MCF 10A (cell line): ENCODE results near the gene WWC2. TPM values are rescaled to one million over a fixed set of nuclear protein-coding genes. Genes with fewer than 3 reads are reported as not detected.

Experiments used
- BruUV-seq: library from RNA; stranded (reverse); fragments of 400-500 nt; replicated peaks from 2 replicates; lab custom pipeline; 2021; lab: Mats Ljungman, UMichigan
- CTCF ChIA-PET: fragments of 300-600 bp; sonication (Branson Sonifier 250); formaldehyde crosslinking; extraction: SDS; loops from one replicate; lab custom pipeline; 2021; ENCODE audit warnings: antibody characterized with exemption, inconsistent platforms; lab: Yijun Ruan, JAX
- POLR2A ChIA-PET: fragments of 300-600, 350-650 bp; sonication (Branson Sonifier 250); formaldehyde crosslinking; extraction: SDS; loops from one replicate; lab custom pipeline; 2020; ENCODE audit warnings: antibody characterized with exemption, inconsistent platforms; lab: Yijun Ruan, JAX
- DNase-seq: peaks from one replicate; pipeline ENCODE4 v3.0.0-alpha.2; 2018; ENCODE audit not compliant: unreplicated experiment
- H3K27ac Mint-ChIP-seq: one replicate; pipeline ENCODE4 v1.8.0; 2022; ENCODE audit warnings: mild to moderate bottlenecking, low read depth, mixed read lengths; ENCODE audit not compliant: unreplicated experiment
- H3K27me3 Mint-ChIP-seq: one replicate; pipeline ENCODE4 v1.8.0; 2022; ENCODE audit warnings: mixed read lengths; ENCODE audit not compliant: insufficient read depth, unreplicated experiment
- H3K36me3 Mint-ChIP-seq: one replicate; pipeline ENCODE4 v1.8.0; 2022; ENCODE audit warnings: mild to moderate bottlenecking, moderate library complexity, mixed read lengths; ENCODE audit not compliant: insufficient read depth, unreplicated experiment
- H3K4me1 Mint-ChIP-seq: one replicate; pipeline ENCODE4 v1.8.0; 2022; ENCODE audit warnings: mixed read lengths; ENCODE audit not compliant: insufficient read depth, unreplicated experiment
- H3K4me3 Mint-ChIP-seq: one replicate; pipeline ENCODE4 v1.8.0; 2022; ENCODE audit warnings: mild to moderate bottlenecking, moderate library complexity, mixed read lengths; ENCODE audit not compliant: unreplicated experiment
- H3K9me3 Mint-ChIP-seq: one replicate; pipeline ENCODE4 v1.8.0; 2022; ENCODE audit warnings: mixed read lengths; ENCODE audit not compliant: unreplicated experiment
- intact Hi-C: fragments of 100-400 bp; cut with micrococcal nuclease; formaldehyde crosslinking; loops from 2 replicates; pipeline ENCODE4 v1.14.1; 2022
- total RNA-seq: library from RNA; stranded (reverse); gene quantifications from 2 replicates; pipeline ENCODE4 v1.2.3, GENCODE V29; 2022
- TF ChIP-seq, protein P1 (sequence below): fragments of 200-600 bp; IDR thresholded peaks from one replicate; pipeline ENCODE4 v1.8.0; 2022; ENCODE audit warnings: antibody characterized with exemption, mild to moderate bottlenecking; ENCODE audit not compliant: unreplicated experiment

Gene WWC2
- total RNA-seq, 1 experiment from 2014 or later: 42.4 TPM

DNA sequence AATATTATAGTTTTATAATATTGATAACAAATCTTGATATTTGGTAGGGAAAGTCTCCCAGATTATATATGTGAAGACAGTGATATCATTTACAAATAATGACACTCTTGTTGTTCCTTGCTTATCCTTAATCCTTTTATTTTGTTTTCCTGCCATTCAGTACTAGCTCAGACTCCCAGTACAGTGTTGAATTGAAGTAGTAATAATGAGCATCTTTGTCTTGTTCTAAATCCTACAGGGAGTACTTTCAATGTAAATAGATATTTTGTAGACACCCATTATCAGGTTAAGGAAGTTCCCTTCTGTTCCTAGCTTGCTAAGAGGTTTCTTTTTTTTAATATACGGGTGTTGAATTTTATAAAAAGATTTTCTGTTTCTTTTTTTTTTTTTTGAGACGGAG is 33.0 kb downstream of the WWC2 start:
- Mint-ChIP-seq H3K9me3 (no peaks in the 10 kb centered on the region), H3K27ac (no peak overlapping the region), H3K4me1 (peaks cover 50% of the 10 kb centered on the region), H3K4me3 (no peak overlapping the region), H3K36me3 (no peaks in the 10 kb centered on the region), H3K27me3 (no peaks in the 10 kb centered on the region)
- CTCF ChIA-PET: interaction anchor here (0.6 to 1.4 kb wide), 3 partner anchors 31 to 124 kb away, joined by 3 to 4 read pairs (median 4); no protein-coding TSS in a partner anchor
- TF ChIP-seq, protein P1, sequence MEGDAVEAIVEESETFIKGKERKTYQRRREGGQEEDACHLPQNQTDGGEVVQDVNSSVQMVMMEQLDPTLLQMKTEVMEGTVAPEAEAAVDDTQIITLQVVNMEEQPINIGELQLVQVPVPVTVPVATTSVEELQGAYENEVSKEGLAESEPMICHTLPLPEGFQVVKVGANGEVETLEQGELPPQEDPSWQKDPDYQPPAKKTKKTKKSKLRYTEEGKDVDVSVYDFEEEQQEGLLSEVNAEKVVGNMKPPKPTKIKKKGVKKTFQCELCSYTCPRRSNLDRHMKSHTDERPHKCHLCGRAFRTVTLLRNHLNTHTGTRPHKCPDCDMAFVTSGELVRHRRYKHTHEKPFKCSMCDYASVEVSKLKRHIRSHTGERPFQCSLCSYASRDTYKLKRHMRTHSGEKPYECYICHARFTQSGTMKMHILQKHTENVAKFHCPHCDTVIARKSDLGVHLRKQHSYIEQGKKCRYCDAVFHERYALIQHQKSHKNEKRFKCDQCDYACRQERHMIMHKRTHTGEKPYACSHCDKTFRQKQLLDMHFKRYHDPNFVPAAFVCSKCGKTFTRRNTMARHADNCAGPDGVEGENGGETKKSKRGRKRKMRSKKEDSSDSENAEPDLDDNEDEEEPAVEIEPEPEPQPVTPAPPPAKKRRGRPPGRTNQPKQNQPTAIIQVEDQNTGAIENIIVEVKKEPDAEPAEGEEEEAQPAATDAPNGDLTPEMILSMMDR: no peak
- BruUV-seq: no TSS peak
- POLR2A ChIA-PET: interaction anchor here (0.6 to 2.9 kb wide), 3 partner anchors 12 to 32 kb away, joined by 4 to 30 read pairs (median 5); partner anchors contain the start of gene WWC2
- no peak for DNase-seq
- intact Hi-C loops: no loop called here

DNA sequence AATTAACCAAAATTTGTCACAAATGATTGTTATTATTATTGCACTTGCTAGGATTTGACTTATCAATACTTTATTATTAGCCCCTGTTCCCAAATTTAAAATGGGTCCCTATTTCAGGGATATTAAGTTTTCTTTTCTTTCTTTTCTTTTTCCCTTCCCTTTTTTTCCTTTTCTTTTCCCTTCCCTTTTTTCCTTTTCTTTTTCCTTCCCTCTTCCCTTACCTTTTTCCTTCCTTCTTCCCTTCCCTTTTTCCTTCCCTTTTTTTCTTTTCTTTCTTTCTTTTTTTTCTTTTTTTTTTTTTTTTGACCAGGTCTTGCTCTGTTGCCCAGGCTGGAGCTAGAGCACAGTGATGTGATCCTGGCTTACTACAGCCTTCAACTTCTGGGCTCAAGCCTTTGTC is 33.8 kb downstream of the WWC2 start:
- ChIA-PET CTCF (no interaction called here), POLR2A (interaction anchor here (2.9 kb wide), 1 partner anchor 33 kb away, joined by 30 read pairs; the partner anchor contains the start of gene WWC2)
- DNase-seq: no peak
- BruUV-seq: no TSS peak
- H3K27ac Mint-ChIP-seq: peak overlapping the region; percentile 62
- TF ChIP-seq, protein P1: no peak
- H3K27me3 Mint-ChIP-seq: no peaks in the 10 kb centered on the region
- H3K4me3 Mint-ChIP-seq: no peak overlapping the region
- intact Hi-C loops: no loop called here
- no peaks in the 10 kb centered on the region for H3K36me3 Mint-ChIP-seq
- H3K9me3 Mint-ChIP-seq: no peaks in the 10 kb centered on the region
- peaks cover 50% of the 10 kb centered on the region for H3K4me1 Mint-ChIP-seq

DNA sequence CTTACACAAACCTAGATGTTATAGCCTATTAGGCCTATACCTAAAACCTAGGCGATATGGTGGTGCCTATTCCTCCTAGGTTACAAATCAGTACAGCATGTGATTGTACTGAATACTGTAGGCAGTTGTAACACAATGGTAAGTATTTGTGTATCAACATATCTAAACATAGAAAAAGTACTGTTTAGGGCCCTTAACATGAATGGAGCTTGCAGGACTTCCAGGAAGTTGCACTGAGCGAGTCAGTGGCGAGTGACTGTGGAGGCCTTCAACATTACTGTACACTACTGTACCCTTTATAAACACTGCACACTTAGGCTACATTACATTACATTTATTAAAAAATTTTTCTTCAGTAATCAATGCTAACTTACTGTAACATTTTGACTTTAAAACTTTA is 37.8 kb downstream of the WWC2 start:
- no peaks in the 10 kb centered on the region for H3K36me3 Mint-ChIP-seq
- no TSS peak for BruUV-seq
- no peak for DNase-seq
- H3K27me3 Mint-ChIP-seq: no peaks in the 10 kb centered on the region
- no peak overlapping the region for H3K27ac Mint-ChIP-seq
- H3K4me1 Mint-ChIP-seq: peaks cover 33% of the 10 kb centered on the region
- H3K4me3 Mint-ChIP-seq: no peak overlapping the region
- intact Hi-C loops: no loop called here
- H3K9me3 Mint-ChIP-seq: no peaks in the 10 kb centered on the region
- ChIA-PET POLR2A (interaction anchor here (0.9 to 2.6 kb wide), 3 partner anchors 8 to 36 kb away, joined by 3 to 11 read pairs (median 4); no protein-coding TSS in a partner anchor), CTCF (interaction anchor here (0.6 to 2.3 kb wide), 8 partner anchors 15 to 1131 kb away, joined by 3 to 8 read pairs (median 5); no protein-coding TSS in a partner anchor)
- TF ChIP-seq, protein P1: no peak

DNA sequence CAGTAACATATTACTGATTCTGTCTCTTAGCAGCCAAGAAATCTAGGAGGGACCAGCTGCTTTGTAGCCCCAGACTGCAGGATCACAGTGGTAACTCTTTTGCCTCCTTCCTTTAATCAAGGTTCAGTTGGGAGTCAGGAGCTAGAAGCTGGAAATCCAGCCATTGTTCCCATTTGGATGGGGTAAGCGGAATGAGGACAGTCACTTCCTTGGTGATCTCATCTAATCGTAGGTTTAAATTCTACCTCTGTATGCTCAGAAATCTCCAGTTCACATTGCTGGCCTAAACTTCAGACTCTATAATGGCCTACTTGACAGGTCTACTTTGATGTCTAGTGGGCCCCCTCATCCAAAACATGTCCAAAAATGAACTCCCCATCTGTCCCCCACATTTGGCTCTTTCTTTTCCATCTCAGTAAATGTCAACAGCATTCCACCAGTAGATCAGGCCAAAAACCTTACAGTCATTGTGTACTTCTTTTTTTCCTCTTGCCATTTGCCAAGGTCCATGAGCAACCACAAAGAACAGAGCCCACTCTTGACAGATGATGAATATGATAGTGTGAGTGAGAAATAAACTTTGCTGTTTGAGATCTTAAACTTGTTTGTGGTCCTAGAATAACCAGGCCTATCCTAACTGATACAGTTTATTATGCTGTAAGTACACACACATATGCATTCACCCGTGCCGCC is 40.1 kb downstream of the WWC2 start:
- H3K27ac Mint-ChIP-seq: no peak overlapping the region
- no TSS peak for BruUV-seq
- no peaks in the 10 kb centered on the region for H3K27me3 Mint-ChIP-seq
- peaks cover 35% of the 10 kb centered on the region for H3K4me1 Mint-ChIP-seq
- H3K9me3 Mint-ChIP-seq: no peaks in the 10 kb centered on the region
- POLR2A ChIA-PET: interaction anchor here (0.6 kb wide), 1 partner anchor 39 kb away, joined by 3 read pairs; no protein-coding TSS in a partner anchor
- no peak for DNase-seq
- H3K4me3 Mint-ChIP-seq: no peak overlapping the region
- TF ChIP-seq, protein P1: no peak
- intact Hi-C loops: no loop called here
- CTCF ChIA-PET: interaction anchor here (0.7 to 1.0 kb wide), 3 partner anchors 40 to 122 kb away, joined by 3 to 4 read pairs (median 3); partner anchors contain the start of gene WWC2
- no peaks in the 10 kb centered on the region for H3K36me3 Mint-ChIP-seq
